GM12878 (cell line): Measurements from ENCODE around the gene N4BP3. TPM values are rescaled to one million over a fixed set of nuclear protein-coding genes. Genes with fewer than 3 reads are reported as not detected.

Experiments
- CREM ChIP-seq: IDR thresholded peaks from 2 replicates; pipeline ENCODE4 v1.6.1; 2014; ENCODE audit warnings: antibody characterized with exemption, low read depth
- ESRRA ChIP-seq: IDR thresholded peaks from 2 replicates; pipeline ENCODE4 v1.6.1; 2012; ENCODE audit warnings: mild to moderate bottlenecking, low read length, improper control_type of control experiment
- ETV6 ChIP-seq, 2 experiments: fragments of 450-650 bp in 1 of 2; IDR thresholded peaks in 1 of 2; conservative IDR thresholded peaks in 1 of 2; 2 replicates each; pipeline ENCODE4 v1.6.1; 2014; ENCODE audit warnings: antibody characterized with exemption in 1 of 2, borderline replicate concordance in 1 of 2, low read depth in 1 of 2, mild to moderate bottlenecking in 1 of 2, moderate library complexity in 1 of 2
- KLF5 ChIP-seq: fragments of 450-650 bp; IDR thresholded peaks from 2 replicates; pipeline ENCODE4 v1.6.1; 2014; ENCODE audit warnings: mild to moderate bottlenecking; ENCODE audit not compliant: partially characterized antibody
- LARP7 ChIP-seq: fragments of 450-650 bp; IDR thresholded peaks from 2 replicates; pipeline ENCODE4 v1.6.1; 2017; ENCODE audit warnings: mild to moderate bottlenecking
- ZNF622 ChIP-seq: fragments of 450-650 bp; IDR thresholded peaks from 2 replicates; pipeline ENCODE4 v1.6.1; 2017; ENCODE audit warnings: mild to moderate bottlenecking, inconsistent platforms
- polyA plus RNA-seq, 11 experiments: library from polyadenylated mRNA; depleted of rRNA in 4 of 11; unstranded in 6 of 11; stranded (reverse) in 5 of 11; fragments of >200 nt; fragmentation: Nextera tagmentation in 4 of 11; fragmentation: Illumina TruSeq in 1 of 11; extraction: Ambion mirVana in 4 of 11; extraction: Trizol in 1 of 11; gene quantifications; 1 replicate in 1 of 11; 2 replicates in 10 of 11; pipeline versions ENCODE4 v1.2.1 to v1.2.3, GENCODE V29; 2011 to 2016; ENCODE audit warnings: inconsistent platforms in 2 of 11, missing spikeins in 2 of 11, low read depth in 1 of 11
- total RNA-seq, 4 experiments: library from RNA; depleted of rRNA in 3 of 4; stranded (reverse); fragments of >200 nt in 3 of 4; fragmentation: Illumina TruSeq in 1 of 4; extraction: Trizol in 1 of 4; gene quantifications; 2 replicates each; pipeline versions ENCODE4 v1.2.1 to v1.2.3, GENCODE V29; 2013 to 2021
- TF ChIP-seq, protein P1 (sequence below): IDR thresholded peaks from 2 replicates; pipeline ENCODE4 v1.6.1; 2012; ENCODE audit warnings: improper control_type of control experiment, low read depth, low read length; ENCODE audit not compliant: insufficient replicate concordance
- TF ChIP-seq, protein P2 (sequence below): fragments of 450-650 bp; formaldehyde crosslinking; IDR thresholded peaks from 2 replicates; pipeline ENCODE4 v1.4.0; 2022; ENCODE audit warnings: mild to moderate bottlenecking, moderate library complexity
- TF ChIP-seq, protein P3 (sequence below): fragments of 450-650 bp; IDR thresholded peaks from 2 replicates; pipeline ENCODE4 v1.6.1; 2017; ENCODE audit warnings: mild to moderate bottlenecking, moderate library complexity
- TF ChIP-seq, protein P4 (sequence below): fragments of 450-650 bp; IDR thresholded peaks from 2 replicates; pipeline ENCODE4 v1.6.1; 2017; ENCODE audit warnings: mild to moderate bottlenecking
- TF ChIP-seq, protein P5 (sequence below): fragments of 450-650 bp; formaldehyde crosslinking; IDR thresholded peaks from 2 replicates; pipeline ENCODE4 v1.5.0; 2022; ENCODE audit warnings: mild to moderate bottlenecking, missing genetic modification characterization

The N4BP3 gene
- total and polyA plus RNA-seq, 10 of the 15 experiments (the other 5 are each of a cell fraction or from before 2014, with no cell fraction given): 0.06 to 13.0 (median 4.3) TPM

DNA sequence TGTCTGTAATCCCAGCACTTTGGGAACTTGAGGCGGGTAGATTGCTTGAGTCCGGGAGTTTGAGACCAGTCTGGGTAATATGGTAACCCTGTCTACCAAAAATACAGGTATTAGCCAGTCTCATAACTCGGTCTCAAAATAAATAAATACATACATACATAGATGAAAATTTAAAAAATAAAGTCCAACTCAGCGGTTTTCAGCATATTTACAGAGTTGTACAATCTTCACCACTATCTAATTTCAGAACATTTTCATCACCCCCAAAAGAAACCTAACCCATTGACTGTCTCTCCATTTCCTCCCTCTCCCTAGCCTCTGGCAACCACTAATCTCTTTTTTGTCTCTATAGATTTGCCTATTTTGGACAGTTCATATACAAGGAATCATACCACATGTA is 28.2 kb downstream of the N4BP3 start (continued):
- TF ChIP-seq, protein P1, sequence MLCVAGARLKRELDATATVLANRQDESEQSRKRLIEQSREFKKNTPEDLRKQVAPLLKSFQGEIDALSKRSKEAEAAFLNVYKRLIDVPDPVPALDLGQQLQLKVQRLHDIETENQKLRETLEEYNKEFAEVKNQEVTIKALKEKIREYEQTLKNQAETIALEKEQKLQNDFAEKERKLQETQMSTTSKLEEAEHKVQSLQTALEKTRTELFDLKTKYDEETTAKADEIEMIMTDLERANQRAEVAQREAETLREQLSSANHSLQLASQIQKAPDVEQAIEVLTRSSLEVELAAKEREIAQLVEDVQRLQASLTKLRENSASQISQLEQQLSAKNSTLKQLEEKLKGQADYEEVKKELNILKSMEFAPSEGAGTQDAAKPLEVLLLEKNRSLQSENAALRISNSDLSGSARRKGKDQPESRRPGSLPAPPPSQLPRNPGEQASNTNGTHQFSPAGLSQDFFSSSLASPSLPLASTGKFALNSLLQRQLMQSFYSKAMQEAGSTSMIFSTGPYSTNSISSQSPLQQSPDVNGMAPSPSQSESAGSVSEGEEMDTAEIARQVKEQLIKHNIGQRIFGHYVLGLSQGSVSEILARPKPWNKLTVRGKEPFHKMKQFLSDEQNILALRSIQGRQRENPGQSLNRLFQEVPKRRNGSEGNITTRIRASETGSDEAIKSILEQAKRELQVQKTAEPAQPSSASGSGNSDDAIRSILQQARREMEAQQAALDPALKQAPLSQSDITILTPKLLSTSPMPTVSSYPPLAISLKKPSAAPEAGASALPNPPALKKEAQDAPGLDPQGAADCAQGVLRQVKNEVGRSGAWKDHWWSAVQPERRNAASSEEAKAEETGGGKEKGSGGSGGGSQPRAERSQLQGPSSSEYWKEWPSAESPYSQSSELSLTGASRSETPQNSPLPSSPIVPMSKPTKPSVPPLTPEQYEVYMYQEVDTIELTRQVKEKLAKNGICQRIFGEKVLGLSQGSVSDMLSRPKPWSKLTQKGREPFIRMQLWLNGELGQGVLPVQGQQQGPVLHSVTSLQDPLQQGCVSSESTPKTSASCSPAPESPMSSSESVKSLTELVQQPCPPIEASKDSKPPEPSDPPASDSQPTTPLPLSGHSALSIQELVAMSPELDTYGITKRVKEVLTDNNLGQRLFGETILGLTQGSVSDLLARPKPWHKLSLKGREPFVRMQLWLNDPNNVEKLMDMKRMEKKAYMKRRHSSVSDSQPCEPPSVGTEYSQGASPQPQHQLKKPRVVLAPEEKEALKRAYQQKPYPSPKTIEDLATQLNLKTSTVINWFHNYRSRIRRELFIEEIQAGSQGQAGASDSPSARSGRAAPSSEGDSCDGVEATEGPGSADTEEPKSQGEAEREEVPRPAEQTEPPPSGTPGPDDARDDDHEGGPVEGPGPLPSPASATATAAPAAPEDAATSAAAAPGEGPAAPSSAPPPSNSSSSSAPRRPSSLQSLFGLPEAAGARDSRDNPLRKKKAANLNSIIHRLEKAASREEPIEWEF: no peak
- TF ChIP-seq ESRRA: no peak
- TF ChIP-seq ETV6 (conservative IDR thresholded peaks at IDR 0.05 in 1 of 2, IDR thresholded peaks at IDR 0.05 in 1 of 2; ENCODE audit: borderline replicate concordance in 1 of 2, low read depth in 1 of 2): no peak
- TF ChIP-seq, protein P2, sequence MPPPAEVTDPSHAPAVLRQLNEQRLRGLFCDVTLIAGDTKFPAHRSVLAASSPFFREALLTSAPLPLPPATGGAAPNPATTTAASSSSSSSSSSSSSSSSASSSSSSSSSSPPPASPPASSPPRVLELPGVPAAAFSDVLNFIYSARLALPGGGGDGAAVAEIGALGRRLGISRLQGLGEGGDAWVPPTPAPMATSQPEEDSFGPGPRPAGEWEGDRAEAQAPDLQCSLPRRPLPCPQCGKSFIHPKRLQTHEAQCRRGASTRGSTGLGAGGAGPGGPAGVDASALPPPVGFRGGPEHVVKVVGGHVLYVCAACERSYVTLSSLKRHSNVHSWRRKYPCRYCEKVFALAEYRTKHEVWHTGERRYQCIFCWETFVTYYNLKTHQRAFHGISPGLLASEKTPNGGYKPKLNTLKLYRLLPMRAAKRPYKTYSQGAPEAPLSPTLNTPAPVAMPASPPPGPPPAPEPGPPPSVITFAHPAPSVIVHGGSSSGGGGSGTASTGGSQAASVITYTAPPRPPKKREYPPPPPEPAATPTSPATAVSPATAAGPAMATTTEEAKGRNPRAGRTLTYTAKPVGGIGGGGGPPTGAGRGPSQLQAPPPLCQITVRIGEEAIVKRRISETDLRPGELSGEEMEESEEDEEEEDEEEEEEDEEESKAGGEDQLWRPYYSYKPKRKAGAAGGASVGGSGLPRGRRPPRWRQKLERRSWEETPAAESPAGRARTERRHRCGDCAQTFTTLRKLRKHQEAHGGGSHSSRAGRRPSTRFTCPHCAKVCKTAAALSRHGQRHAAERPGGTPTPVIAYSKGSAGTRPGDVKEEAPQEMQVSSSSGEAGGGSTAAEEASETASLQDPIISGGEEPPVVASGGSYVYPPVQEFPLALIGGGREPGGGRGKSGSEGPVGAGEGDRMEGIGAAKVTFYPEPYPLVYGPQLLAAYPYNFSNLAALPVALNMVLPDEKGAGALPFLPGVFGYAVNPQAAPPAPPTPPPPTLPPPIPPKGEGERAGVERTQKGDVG (CRISPR knock-in tag): no peak
- TF ChIP-seq CREM: no peak
- TF ChIP-seq KLF5: no peak
- TF ChIP-seq, protein P3, sequence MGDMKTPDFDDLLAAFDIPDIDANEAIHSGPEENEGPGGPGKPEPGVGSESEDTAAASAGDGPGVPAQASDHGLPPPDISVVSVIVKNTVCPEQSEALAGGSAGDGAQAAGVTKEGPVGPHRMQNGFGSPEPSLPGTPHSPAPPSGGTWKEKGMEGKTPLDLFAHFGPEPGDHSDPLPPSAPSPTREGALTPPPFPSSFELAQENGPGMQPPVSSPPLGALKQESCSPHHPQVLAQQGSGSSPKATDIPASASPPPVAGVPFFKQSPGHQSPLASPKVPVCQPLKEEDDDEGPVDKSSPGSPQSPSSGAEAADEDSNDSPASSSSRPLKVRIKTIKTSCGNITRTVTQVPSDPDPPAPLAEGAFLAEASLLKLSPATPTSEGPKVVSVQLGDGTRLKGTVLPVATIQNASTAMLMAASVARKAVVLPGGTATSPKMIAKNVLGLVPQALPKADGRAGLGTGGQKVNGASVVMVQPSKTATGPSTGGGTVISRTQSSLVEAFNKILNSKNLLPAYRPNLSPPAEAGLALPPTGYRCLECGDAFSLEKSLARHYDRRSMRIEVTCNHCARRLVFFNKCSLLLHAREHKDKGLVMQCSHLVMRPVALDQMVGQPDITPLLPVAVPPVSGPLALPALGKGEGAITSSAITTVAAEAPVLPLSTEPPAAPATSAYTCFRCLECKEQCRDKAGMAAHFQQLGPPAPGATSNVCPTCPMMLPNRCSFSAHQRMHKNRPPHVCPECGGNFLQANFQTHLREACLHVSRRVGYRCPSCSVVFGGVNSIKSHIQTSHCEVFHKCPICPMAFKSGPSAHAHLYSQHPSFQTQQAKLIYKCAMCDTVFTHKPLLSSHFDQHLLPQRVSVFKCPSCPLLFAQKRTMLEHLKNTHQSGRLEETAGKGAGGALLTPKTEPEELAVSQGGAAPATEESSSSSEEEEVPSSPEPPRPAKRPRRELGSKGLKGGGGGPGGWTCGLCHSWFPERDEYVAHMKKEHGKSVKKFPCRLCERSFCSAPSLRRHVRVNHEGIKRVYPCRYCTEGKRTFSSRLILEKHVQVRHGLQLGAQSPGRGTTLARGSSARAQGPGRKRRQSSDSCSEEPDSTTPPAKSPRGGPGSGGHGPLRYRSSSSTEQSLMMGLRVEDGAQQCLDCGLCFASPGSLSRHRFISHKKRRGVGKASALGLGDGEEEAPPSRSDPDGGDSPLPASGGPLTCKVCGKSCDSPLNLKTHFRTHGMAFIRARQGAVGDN: no peak
- no peak for TF ChIP-seq LARP7
- TF ChIP-seq, protein P4, sequence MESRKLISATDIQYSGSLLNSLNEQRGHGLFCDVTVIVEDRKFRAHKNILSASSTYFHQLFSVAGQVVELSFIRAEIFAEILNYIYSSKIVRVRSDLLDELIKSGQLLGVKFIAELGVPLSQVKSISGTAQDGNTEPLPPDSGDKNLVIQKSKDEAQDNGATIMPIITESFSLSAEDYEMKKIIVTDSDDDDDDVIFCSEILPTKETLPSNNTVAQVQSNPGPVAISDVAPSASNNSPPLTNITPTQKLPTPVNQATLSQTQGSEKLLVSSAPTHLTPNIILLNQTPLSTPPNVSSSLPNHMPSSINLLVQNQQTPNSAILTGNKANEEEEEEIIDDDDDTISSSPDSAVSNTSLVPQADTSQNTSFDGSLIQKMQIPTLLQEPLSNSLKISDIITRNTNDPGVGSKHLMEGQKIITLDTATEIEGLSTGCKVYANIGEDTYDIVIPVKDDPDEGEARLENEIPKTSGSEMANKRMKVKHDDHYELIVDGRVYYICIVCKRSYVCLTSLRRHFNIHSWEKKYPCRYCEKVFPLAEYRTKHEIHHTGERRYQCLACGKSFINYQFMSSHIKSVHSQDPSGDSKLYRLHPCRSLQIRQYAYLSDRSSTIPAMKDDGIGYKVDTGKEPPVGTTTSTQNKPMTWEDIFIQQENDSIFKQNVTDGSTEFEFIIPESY: no peak
- TF ChIP-seq, protein P5, sequence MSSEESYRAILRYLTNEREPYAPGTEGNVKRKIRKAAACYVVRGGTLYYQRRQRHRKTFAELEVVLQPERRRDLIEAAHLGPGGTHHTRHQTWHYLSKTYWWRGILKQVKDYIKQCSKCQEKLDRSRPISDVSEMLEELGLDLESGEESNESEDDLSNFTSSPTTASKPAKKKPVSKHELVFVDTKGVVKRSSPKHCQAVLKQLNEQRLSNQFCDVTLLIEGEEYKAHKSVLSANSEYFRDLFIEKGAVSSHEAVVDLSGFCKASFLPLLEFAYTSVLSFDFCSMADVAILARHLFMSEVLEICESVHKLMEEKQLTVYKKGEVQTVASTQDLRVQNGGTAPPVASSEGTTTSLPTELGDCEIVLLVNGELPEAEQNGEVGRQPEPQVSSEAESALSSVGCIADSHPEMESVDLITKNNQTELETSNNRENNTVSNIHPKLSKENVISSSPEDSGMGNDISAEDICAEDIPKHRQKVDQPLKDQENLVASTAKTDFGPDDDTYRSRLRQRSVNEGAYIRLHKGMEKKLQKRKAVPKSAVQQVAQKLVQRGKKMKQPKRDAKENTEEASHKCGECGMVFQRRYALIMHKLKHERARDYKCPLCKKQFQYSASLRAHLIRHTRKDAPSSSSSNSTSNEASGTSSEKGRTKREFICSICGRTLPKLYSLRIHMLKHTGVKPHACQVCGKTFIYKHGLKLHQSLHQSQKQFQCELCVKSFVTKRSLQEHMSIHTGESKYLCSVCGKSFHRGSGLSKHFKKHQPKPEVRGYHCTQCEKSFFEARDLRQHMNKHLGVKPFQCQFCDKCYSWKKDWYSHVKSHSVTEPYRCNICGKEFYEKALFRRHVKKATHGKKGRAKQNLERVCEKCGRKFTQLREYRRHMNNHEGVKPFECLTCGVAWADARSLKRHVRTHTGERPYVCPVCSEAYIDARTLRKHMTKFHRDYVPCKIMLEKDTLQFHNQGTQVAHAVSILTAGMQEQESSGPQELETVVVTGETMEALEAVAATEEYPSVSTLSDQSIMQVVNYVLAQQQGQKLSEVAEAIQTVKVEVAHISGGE (CRISPR knock-in tag): no peak
- TF ChIP-seq ZNF622: no peak
